DMS114 treated with DMSO at 0.1 percent for 48 hours (cell line): ENCODE results near the gene SETBP1.

ENCODE experiments used
- DNase-seq: peaks from one replicate; lab custom pipeline; 2025; ENCODE audit not compliant: unreplicated experiment; lab: John Stamatoyannopoulos, UW

The SETBP1 gene

DNA sequence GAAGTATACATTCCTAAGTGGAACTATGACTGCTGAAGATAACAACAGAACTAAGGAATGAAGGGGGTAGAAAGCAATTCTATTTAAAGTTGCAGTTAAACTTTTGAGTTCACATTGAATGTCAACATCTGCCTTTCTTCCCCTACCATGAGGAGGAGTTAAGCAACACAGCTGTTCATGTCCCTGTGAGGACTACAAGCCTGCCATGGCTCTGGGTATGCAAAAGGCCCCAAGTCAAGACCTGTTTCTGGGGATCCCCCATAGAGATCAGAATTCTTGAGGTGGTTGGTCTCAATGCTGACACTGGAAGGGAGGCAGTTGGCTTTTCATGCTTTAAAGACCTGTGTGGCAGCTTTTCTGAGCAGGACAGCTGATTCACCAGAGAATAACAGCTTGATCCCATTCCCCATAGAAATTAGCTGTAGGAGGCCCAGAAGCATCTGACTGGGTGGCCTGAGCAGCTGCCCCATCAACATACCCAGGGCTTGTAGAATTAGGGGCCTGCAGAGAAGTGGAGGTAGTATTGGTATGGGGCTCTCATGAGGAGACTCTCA, 131.0 kb downstream of the SETBP1 start:
- no peak for DNase-seq

DNA sequence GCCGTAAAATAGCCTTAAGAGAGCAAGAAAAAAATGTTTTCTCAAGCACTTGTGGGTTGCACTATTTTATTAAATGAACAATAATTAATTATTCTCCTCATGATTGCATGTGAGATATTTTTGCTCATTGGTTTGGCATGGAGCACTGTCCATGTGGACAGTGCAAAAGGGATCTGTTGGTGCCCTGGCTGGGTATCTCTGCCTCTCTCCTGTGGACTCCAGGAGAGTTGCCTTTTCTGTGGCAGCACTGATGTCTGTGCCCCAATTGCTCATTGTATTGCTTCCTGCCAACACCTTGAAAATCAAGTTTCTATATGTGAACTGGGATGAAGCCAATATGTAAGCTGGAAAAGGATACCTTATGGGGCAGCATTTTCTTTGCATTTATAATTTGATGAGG, 131.7 kb downstream of the SETBP1 start:
- DNase-seq = no peak

DNA sequence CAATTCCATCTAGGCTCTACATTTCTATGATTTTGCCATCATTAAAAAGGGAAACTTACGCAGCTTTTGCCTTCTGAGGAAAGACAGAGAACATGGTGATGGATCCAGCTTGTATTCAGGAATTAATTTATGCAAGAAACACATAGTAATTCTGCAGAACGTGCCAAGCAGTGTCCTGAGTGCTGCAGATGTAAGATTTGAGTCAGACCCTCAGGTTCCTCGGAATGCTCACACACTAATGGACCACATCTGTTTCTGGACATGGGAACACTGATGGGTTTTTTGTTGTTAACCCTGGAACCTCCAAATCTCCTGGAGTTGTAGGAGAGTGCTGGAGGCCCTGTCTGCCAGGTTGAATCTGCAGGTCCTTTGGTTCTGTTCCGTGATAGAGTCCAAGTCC, 132.9 kb downstream of the SETBP1 start:
- no peak for DNase-seq

DNA sequence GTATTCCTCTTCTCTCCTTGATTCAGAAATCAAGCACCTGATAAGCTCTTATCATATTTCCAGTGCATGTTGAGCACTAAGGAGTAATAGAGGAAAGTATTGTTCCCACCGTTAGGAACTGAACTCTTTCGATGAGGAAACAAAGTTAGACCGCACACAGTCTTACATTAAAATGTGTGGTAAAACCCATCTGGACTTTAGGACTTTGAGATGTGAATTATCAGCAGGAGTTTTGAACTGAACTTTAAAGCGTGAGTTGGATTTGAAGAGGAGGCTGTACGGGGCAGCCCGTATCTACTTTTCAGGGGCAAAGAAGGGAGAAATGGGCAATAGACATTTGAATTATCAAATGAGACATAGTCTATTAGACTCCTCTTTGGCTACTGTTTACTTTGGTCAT, 134.4 kb downstream of the SETBP1 start:
- DNase-seq = no peak

DNA sequence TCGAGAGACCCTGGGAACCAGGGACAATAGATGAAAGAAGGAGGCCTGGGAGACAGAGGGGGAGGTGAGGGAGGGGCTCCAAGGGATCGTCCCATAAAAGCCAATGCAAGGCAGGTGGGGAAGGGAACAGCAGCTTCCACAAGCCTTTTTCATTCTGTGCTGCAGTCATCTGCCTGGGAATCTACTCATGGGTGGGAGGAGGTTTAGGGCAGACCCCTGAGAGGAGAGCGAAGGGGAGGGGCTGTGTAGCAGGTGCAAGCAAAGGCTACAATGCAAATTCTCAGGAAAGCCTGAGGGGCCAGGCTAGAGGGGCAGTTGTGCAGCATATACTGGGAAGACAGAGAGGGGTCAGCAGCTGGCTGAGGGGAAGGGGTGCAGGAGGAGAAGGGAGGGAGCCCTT, 135.4 kb downstream of the SETBP1 start:
- DNase-seq = no peak

DNA sequence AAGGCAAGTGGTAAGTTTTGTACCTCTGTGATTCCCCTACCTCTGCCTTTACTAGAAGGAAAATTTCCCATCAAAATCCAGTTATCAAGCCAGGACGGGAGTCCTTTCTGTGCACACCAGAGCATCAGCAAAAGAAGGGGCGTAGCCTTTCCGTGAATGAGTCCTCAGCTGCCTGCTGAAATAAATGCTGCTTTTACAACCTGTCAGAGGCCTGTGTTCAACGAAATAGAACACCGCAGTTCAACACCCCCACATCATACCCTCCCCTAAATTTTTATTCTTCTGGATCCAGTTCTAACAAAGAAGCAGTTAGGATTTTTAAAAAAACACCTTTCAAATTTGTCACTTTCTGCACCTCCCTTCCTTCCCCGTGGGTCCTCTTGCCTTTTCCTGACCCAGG, 135.8 kb downstream of the SETBP1 start:
- no peak for DNase-seq

DNA sequence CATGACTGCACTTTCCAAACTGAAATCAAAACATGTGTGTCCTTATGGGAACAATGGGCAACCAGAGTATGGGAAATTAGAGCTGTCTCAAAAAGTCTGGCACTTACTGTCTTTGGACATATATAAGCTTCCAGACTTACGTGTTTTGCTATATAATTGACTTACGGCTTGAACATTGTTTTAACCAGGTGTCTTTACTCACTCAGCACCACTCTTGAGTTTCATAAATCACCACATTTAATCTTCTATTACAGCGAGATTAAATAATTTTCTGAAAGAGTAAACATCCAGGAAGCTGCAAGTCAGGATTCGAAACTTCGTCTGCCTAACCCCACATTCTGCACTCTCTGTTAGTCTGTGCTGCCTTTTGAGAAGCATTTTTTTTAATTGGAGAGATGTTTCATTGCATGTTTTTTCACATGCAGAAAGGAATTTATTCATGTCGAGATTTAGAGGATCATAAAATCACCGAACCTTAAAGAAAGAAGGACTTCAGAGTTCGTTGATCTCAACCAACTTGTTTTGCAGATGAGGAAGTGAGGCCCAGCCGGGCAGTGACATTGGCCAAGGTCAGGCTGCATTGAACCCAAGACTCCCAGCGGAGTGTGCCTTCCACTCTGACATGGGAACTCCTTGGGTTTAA, 137.3 kb downstream of the SETBP1 start:
- no peak for DNase-seq

DNA sequence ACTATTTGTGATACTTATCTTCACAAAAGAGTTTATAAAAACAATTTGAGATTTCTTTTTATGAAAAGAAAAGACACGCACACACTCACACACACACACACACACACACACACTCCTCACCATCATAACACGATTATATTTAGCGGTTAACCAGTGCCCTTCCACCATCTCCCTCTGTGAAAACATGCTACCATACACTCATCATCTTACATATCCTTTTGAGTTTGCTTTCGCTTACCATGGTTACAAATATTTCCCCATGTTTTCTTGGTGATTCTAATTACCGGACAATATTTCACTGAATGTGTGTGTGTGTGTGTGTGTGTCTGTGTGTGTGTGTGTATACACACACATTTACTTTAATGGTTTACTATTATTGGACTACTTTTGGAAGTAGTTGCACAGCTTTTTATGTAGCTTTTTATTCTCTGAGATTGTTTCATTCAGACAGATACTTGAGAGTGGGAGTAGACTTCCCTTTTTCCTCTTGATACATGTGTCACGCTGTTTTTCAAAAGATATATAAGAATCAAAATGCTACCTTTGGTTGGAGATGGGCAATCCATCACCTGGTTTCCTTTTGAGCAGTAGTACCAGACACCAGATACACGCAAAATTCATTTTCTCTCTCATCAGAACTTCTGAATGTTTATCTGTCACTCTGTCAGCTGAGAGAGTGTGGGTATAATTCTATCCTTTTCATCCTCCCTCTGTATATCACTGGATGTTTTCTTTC, 138.1 kb downstream of the SETBP1 start:
- DNase-seq = no peak

DNA sequence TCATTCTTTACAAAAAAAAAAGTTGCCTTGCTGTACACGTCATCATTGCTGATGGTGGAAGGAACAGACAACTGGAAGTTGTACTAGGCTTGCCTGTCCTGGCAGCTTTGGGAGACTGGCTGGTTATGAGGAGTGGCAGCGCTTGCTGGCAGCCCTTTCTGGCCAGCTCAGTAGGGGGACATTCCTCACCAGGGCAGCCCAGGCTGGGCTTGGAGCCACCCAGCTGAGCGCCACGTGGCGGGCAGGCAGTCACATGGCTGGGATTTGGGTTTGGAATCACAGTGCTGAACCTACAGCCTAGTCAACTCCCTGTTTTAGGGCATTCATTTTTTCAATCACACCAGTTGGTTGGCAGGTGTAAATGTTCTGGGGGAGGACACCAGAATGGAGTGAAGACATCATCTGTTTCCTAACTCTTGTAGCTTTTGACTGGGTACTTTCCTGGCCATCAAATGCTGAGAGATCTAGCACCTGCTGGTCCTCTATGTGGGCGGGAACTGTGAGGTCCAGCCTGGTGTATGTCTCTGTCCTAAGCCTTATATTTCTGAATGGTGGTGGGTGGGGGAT, 139.3 kb downstream of the SETBP1 start:
- DNase-seq = no peak

DNA sequence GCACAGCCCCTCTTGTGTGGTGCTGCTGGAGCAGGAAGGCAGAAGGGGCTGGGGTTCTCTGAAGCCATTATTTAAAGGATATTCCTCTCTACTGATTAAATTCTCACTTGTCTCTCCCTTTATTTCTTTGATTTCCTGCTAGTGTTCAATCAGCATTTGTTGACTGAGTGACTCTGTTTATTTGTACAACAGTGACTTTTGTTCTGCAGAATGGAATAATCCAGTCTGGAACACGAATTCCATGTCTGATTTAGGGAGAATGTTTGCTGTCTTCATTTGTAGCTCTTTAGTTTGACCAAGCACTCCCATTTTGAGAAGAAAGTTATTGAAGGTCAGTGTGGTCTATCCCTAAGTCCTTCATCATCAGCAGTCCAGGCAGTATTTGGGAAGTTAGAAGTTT, 141.2 kb downstream of the SETBP1 start:
- DNase-seq = no peak

DNA sequence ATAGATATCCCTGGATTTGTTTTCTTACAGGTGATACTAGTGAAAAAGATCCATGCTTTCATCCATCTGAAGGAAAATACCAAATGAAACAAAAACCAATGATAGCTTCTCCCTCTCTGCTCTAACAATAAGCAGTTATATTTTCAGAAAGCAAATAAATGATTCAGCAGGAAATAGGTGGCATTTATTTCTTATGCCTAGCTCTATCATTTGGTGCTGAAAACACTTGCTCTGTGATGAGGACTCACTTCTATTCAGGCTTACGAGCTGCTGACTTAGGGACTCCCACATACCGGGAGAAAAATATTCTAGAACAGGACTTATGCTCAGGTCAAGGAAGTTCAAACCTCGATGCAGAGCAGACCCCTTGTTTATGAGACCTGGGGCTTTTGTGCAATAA, 142.6 kb downstream of the SETBP1 start:
- no peak for DNase-seq

DNA sequence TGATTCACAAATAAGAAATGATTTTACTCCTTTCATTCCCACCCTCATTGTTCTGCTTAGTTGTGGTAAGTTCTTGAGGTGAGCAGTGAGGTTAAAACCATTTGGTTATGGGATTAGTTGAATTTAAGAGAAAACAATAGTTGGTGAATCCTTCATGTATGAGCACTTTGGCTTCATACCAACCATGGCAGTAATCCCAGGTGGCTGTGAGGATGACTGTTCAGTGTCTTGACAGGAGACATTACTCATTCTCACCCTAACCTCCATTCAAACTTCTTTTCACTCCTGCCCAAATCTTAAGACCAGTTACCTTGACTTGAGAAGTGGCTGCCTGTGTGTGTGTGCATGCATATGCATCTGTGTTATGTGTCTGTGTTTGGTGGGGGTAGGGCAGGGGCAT, 143.1 kb downstream of the SETBP1 start:
- DNase-seq = no peak

DNA sequence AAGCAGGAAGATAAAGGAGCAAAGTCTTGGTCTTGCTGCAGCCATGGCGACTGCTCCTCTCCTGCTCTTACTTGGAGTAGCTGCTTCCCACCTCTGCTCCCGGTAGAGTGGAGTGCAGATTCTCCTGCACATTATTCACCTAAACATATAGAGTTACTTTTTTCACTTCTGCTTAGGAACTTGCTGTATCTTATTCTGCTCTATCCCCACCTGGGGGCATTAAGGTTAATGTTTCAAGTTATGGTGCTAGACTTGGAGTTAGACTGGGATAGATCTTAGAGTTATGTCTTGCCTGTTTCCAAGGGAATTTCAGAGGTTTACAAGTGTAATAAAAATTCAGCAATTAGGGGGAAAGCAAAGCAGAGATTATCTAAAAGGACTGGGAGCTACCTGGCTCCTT, 144.2 kb downstream of the SETBP1 start:
- no peak for DNase-seq

DNA sequence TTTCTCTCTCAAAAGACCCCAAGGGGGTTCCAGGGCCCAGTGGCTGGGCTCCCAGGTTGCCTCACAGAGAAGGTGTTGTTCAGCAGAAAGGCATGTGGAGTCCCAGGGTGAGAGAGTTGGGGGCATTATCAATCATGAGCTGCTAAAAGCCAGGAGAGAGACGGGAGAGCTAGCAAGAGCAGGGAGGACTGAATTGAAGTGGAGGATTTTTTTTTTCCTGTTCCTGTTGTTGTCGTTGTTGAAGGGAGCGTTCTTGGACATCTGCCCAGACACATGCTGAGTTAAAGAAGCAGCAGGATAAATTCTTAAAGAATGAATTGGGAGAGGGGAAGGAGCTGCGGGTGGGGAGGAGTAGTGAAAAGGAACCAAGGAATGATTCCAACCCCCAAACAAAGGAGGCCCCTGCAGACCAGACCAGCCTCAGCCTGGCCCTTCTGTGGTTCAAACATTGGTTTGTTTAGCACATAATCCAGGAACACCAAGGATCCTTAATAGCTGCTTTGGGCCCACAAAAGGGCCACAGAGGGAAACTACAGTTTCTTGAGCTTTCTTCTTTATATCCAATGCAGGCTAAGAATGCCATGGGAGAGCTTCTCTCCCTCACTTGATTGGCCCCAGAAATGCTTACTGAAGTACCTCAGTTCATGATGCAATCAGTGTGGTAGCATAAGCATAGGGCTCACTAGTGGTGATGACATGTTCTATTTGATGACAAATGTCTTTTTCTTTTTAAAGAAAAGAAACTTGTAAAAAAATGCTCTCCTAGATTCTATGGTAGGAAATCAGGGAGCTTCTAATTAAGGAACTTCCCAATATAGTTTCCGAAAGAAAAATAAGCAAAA, 146.0 kb downstream of the SETBP1 start:
- no peak for DNase-seq

DNA sequence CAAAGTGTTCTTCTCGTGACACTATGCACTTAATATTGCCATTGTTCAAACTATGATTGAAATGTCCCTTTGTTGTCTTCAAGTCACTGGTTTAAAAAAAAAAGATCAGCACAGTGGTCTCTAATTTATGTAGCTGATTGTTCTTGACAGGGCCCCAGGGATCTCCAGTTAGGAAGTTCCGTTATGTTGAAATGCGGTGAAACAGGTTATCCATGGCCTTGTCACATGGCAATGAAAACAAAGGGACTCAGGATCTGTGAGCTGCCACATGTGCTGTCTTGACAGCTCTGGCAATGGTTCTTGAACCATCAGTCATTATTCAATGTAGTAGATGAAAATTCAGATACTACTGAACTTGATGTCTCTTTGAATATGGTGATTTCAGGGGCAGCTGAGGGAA, 147.4 kb downstream of the SETBP1 start:
- no peak for DNase-seq

DNA sequence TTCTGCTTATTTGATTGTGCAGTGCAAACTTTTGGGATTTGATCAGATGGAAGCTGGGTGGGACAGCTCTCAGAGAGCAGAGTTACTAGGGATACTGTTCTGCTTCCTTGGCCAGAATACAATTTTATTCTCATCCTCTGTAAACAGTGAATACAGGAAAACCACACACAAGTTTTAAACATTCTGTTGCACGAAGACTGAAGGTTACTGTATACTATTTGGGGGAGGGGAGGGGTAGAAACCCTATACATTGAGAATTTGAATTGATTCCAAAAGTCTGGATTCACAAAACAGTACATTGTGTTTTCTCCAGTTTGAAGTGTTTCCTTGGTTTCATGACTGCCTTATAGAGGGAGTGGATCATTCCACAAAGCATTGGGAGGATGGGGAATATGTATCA, 149.9 kb downstream of the SETBP1 start:
- no peak for DNase-seq

DNA sequence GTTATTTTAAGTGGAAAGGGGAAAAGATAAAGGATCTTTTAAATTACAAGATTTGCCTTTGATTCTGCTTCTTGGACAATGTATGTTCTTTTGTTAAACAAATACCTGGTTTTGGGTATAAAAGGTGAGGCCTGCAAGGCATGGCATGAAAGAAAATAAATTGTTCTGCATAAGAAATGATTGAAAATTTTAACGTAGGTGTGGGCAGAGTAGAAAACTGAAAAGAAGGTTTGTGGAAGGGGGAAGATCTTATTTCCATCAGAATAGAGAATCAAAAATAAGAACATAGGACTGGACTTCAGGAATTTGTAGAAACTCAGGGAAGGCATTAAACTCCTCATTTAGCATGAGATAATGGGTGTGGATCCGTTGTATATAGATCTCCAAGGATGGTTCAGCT, 153.1 kb downstream of the SETBP1 start:
- DNase-seq = no peak

DNA sequence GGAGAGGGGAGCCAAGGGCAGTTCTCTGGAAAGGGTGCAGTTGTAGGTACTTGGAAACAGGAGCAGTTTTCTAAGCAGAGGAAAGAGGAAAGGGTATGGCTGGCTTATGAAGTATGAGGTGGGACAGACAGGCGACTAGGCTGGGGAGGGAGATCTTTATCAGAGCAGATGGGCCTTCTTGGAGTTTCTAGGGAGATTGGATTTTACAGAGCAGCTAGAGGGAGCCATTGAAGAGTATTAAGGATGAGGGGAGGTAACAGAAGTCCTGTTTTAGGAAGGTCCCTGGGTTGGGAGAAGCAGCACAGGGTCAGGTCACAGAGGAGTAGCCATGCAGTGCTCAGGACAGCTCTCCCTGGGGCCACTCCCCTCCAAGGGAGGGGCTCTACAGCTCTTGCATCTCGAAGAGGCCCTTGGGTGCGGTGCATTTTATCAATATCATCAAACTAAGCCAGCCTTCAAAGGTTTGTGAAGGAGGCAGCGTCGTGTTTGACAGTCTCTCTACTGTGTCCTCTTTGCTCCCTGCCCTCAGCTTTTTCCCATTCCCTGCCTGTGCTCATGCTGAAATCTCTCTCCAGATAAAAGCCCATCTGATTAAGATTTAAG, 154.3 kb downstream of the SETBP1 start:
- no peak for DNase-seq

DNA sequence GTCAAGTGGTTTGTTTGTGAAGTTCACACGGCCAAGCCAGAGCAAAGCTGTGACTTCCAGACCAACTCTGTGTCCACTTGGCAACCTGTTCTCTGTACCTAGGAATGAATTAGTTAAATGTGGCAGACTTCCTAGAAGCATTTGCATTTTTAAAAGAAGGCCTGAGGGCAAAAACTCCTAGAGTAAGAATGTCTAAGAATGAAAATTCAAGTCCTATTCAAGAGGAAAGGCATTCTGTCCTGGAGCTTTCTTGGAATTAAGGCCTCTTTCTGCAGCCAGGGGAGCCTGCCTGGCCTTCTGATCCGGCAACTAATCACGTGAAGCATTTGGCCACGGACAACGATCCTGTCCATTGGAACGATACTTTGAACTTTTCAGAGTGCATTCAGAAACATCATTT, 155.0 kb downstream of the SETBP1 start:
- DNase-seq = no peak

DNA sequence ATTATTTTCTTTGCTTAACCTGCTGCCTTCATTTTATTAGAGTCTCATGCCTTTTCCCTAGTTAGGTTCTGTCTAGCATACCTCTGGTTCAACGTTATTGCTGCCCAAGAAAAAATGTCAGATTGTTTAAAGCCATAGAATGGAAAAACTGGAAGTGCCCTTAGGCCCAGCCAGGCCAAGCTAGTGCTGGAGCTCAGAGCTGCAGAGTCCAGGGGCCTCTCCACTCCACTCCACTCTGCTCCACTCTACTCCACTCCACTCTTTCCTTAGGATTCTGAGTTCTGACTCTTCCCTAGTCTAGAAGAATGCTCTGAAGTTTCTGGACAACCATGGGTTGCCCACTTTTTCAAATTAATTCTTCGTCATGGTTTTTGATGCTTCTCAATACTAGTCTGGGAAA, 155.6 kb downstream of the SETBP1 start:
- DNase-seq = no peak
